Stimulated activated CD4-positive, alpha-beta T cell treated with anti-CD3 and anti-CD28 coated beads, Interleukin-15, amount 100 ng/mL, for 1 hour (primary cell): ENCODE measurements around the gene IL12B.
"Not testable (repeated sequence)": the region's sequence is repeated elsewhere in the genome, so short reads cannot be mapped to it uniquely, and the experiment has no call there.

ENCODE experiments used
- DNase-seq, 2 donors: peaks; one replicate each; pipeline ENCODE4 v3.0.0-alpha.2; 2020; ENCODE audit warnings: low read depth in 1 of 2, low spot score in 1 of 2

The IL12B gene

GRCh38 chr5:159297300-159297699, 33.0 kb downstream of the IL12B start:
- not testable (repeated sequence) for DNase-seq

GRCh38 chr5:159294921-159295320, 35.4 kb downstream of the IL12B start:
- no peak for DNase-seq

GRCh38 chr5:159290741-159291140, 39.5 kb downstream of the IL12B start:
- no peak for DNase-seq

GRCh38 chr5:159286420-159287035, 43.8 kb downstream of the IL12B start:
- no peak for DNase-seq

GRCh38 chr5:159274676-159275075, 55.6 kb downstream of the IL12B start:
- no peak for DNase-seq

- no peak for DNase-seq
Measured at GRCh38 chr5:159273923-159274322, 56.4 kb downstream of the IL12B start.

GRCh38 chr5:159269723-159270122, 60.6 kb downstream of the IL12B start:
- no peak for DNase-seq

- not testable (repeated sequence) for DNase-seq
Measured at GRCh38 chr5:159266764-159267163, 63.5 kb downstream of the IL12B start.
